ENCODE data around the gene MACROH2A2.
"Not testable (repeated sequence)": the region's sequence is repeated elsewhere in the genome, so short reads cannot be mapped to it uniquely, and the experiment has no call there.

MACROH2A2 gene

DNA sequence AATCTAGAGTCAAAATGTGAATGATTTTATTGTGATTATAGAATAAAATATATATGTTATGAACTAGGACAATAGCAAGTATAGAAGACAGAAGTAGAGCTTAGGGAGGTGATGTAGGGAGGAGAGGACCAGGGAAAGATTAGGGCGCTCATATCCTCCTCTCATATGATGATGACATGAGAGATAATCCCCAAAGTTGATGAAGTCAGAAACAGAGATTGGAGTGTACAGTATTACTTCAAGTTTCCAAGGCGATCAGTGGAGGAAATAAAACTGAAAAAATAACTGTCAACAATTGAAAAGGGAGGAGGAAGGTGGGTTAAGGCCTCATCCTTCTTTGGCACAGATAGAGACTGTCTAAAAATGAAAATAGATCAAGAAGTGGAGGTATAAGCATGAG lies 14.9 kb downstream of the MACROH2A2 start:
- DNase-seq (ENCODE audit: low read depth in 2 of 2) = no peak

DNA sequence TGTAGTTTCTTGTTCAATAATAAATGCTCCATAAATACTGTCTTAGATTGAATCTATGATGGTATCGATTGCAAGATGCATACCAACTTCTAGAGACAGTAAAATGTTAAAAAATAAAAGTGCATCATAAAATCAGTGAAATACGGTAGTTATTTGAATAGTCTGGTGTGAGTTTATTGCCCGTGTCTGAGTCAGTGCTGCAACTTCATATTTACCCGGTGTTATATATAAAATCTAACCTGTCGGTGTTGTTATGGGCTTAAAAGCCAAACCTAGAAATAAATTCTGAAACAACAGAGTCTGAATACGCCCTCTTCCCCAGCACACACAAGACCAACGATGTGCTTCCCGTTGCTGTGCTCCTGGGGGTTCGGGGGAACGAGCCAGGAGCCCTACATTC lies 16.3 kb downstream of the MACROH2A2 start:
- no peak for DNase-seq (ENCODE audit: low read depth in 2 of 2)

DNA sequence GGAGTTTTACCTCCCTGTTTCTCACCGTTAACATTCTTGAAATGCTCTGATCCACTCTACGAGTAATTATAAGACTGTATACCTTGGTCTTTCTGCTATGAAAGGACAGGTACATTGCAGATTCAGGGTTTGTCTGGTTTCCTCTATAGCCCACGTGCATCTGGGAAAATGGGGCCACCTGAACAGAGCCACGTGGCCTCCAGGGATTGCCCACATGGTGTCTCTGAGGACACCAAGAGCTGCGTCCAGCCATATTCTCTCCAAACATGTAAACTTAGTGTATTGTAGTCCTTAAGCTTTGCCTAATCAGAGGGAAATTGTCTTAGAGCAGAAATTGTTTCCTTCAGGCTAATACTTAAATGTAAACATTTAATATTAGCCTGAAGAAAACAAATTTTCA lies 16.7 kb downstream of the MACROH2A2 start:
- DNase-seq (ENCODE audit: low read depth in 2 of 2) = no peak

DNA sequence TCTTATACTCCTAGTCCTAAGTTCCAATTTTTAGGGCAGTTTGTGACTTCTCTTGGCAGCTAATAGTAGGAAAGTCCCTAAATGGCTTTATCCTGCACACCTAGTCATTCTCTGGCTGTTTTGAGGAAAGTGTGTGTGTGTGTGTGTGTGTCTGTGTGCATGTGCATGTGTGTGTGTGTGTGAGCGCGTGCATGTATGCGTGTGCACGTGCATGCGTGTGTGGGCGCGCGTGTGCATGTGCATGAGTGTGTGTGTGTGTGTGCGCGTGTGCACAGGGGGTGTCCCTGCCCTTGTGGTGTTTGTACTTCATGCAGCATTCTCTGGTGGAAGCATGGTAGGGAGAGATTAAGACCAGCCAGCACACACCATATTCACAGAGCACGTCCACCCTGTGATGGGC lies 18.2 kb downstream of the MACROH2A2 start:
- no peak for DNase-seq (ENCODE audit: low read depth in 2 of 2)

DNA sequence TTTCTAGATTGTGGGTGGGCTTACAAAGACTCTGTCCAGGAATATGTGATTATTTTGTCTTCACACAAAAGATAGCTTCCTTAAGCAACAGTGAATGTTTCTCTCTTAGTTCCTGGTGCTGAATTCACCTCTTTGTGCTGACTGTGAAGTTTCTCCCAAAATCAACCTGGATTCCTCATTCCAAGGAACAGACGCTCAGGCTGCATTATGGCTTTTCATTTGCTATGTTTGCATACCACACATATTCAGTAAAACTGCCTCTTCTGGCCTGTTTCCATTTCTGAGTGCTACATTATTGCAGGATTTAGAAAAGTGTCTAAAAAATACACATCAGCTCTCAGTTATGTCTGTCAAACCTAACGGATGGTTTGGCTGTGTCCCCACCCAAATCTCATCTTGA lies 21.5 kb downstream of the MACROH2A2 start:
- DNase-seq (ENCODE audit: low read depth in 2 of 2) = no peak

DNA sequence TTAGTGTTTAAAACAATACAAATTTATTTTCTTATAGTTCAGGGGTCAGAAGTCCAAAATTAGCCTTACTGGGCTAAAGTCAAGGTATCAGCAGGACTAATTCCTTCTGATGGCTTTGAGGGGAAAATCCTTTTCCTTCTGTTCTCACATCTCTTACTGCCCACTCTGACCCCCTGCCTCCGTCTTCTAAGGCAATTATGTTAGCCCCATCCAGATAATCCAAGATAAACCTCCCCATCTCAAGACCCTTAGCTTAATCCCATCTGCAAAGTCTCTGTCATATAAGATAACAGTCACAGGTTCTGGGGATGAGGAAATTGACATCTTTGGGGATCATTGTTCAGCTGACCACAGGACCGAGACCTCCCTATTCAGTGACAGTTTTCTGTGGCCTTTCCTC lies 22.3 kb downstream of the MACROH2A2 start:
- no peak for DNase-seq (ENCODE audit: low read depth in 2 of 2)

DNA sequence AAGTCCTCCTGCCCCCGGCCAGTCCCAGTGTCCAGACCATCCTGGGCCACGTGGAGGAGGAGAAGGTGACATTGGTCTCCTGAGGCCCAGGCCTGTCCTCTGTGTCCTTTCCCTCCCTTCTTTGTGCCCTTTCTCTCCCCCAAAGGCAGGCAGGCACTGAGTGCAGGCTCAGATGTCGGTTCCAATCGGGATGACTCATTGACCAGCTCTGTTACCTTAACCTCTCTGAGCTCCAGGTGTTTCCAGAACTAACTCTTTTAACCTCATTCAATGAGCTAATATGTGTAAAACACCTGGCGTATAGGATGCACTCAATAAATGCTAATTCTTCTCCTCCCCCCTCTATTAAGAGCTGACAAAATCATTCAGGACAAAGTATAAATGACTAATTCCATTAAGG lies 25.7 kb downstream of the MACROH2A2 start:
- DNase-seq (ENCODE audit: low read depth in 2 of 2) = no peak

DNA sequence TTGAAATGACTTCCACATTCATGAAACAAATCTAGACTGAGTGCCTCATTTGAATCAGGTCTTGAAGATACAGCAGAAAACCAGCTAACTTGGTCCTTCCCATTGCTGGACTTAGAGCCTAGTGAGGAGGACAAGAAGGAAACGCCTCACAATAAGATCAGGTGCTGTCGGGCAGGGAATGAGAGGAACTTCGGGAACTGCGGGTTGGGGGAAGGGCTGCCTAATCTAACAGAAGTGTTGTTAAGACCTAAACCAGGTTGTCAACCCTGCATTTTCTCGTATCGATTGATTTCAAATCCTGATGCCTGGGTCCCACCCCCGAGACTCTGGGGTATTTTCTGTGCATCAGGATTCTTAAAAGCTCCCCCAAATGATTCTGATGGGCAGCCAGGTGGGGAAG lies 26.3 kb downstream of the MACROH2A2 start:
- DNase-seq (ENCODE audit: low read depth in 2 of 2) = no peak

DNA sequence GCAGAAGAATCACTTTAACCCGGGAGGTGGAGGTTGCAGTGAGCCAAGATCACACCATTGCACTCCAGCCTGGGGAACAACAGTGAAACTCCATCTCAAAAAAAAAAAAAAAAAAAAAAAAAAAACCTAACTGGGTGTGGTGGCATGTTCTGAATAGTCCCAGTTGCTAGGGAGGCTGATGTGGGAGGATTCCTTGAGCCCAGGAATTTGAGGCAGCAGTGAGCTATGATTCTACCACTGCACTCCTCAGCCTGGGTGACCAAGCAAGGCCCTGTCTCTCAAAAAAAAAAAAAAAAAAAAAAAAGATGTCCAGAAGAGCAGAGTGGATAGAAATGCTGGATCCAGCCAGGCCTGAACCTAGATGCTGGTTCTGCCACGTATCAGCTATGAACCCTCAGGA lies 28.1 kb downstream of the MACROH2A2 start:
- DNase-seq (ENCODE audit: low read depth in 2 of 2) = not testable (repeated sequence)

DNA sequence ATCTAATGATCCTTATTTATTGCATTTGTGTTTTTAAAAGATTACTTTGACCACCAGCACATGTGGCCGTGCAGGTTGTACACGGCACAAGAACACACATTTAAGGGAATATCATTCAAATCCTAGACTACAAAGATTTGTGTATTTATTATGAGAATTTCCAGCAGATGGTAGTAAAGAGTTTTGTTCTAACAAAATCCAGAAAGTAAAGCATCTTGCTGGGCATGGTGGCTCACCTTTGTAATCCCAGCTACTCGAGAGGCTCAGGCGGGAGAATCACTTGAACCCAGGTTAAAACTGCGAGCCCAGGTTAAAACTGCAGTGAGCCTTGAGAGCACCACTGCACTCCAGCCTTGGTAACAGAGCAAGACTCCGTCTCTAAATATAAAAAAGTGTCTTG lies 31.5 kb downstream of the MACROH2A2 start:
- DNase-seq (ENCODE audit: low read depth in 2 of 2) = no peak

DNA sequence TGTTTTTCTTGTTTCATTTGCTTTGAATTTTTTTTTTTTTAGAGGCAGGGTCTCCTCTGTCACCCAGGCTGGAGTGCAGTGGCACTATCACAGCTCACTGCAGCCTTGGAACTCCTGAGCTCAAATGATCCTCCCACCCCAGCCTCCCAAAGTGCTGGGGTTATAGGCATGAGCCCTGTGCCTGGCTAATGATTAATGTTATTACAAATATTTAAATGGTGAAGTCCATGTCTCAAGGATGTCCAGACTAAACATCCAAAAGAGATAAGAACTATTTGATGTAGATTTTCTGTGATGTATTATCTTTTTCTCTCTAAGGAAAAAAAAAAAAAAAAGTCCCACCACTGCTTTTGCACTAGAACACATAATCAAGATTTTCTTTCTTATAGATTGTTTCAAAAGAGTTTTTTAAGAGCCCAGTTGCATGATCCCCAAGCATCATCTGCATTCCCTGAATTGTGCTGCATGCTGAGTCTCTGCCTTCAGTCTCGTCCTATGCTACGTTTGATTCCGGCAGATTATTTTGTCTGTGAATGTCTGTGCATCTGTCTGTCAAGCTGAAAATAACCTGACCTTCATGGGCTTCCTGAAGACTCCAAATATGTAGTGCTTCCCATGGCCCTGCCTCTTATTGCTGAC lies 33.4 kb downstream of the MACROH2A2 start:
- DNase-seq (ENCODE audit: low read depth in 2 of 2) = no peak

DNA sequence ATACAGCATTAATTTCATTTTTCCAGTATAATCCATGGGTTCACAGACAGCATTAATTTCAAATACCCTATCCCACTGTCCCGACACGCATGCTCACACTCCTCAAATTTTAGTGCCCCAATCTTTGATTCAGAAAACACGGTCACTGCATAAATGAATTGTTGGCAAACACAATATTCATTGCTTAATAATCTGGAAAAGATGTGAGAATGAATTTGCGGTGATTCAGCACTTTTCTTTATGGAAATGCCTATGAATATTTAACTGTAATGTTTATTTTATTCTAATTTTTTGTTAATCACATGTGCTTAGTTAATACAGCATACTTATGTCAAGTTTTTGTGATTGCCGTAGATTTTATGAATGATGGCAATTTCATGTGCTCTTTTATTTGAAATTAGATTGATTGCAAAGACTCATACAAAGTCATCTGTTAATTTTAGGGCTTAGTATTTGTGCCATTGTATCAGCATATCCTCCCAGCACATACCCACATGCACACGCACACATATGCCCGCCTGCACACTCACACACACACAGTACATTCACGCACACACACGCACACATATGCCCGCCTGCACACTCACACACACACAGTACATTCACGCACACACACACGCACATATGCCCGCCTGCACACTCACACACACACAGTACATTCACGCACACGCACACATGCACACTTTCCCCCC lies 35.1 kb downstream of the MACROH2A2 start:
- DNase-seq (ENCODE audit: low read depth in 2 of 2) = no peak

DNA sequence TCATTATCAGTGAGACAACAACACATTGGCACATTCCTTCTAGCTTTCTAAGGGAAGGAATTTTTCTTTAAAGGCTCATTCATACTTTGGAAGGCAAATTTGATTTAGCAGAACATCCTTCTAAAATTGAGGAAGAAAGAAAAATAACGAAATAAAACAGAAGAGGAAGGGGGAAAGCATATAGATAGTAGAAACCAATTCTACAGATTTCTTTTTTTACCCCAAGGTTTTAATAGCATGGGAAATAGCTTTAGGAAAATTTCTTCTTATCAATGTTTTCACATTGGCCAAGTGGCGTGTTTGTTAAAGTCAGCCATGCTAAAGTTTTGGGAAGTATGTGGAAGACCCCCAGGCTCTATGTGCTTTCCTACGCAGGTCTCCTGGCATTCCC lies 35.7 kb downstream of the MACROH2A2 start:
- DNase-seq (ENCODE audit: low read depth in 2 of 2) = no peak

DNA sequence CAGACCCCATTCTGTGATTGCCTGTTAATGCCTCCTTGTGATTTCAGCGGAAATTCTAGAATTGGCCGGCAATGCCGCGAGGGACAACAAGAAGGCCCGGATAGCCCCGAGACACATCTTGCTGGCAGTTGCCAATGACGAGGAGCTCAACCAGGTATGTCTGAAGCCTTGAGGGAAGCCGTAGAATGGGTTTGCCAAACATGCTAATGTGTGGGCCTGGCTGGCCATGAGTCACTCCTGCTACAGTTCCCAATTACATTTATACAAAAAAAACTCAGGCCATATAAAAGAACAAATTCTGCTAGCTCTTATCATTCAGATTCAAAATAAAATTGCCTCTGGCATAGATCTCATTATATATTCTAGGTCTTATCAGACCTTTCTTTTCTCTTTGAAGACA lies 37.4 kb downstream of the MACROH2A2 start:
- no peak for DNase-seq (ENCODE audit: low read depth in 2 of 2)

DNA sequence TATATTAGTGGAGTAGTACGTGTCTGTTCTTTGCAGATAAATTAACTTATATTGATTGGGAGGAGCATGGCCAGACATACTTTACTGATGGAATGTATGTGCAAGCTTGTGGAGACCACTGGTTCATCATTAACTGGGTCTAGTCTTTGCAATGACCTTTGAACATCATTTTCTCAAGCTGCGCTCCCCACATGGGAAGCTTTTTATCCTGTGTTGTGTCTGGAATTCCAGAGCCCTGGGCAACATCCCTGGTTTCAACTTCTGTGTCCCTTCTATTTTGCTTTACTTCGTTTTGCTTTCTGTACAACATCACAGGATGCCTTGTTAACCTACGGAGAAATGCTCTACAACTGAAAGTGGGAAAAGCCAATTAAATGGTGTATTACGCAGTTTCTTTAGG lies 38.3 kb downstream of the MACROH2A2 start:
- DNase-seq (ENCODE audit: low read depth in 2 of 2) = no peak

DNA sequence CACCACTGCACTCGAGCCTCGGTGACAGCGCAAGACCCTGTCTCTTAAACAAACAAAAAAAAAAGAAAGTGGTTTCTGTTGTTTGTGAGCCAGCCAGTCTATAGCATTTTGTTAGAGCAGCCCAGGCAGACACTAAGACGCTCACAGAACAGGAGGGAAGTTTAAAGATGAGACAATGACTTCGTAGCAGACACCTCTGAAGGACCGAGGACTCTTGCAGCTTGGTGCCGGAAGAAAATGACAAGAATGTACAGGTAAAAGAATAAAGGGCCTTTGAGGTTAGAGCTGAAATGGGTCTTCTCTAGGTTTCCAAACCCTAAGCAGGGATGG lies 39.7 kb downstream of the MACROH2A2 start:
- no peak for DNase-seq (ENCODE audit: low read depth in 2 of 2)

DNA sequence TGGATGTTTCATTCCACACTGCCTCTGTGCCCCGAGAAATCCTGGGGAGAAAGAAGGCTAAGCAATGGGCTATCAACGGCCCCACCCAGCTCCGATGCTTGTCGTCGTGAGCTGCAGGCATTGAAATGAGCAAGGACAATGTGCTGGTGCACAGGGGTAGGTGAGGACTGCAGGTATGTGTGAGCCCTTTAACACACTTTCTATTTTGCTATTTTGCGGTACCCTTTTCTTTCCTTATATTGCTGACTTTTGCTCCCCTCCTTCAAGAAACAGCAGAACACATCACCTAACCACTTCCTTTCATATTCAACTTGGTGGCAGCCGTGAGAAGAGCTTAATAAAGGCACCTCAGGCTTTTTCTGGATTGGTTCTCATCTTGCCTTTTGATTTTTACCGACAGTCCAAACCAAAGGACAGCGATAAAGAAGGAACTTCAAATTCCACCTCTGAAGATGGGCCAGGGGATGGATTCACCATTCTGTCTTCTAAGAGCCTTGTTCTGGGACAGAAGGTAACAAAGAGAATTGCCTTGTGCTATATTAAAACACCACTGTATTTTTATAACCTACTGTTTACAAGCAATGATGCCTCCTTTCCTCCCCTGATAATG lies 40.8 kb downstream of the MACROH2A2 start:
- peak in 1 of 2 donors; percentile 10 for DNase-seq (ENCODE audit: low read depth in 2 of 2)

DNA sequence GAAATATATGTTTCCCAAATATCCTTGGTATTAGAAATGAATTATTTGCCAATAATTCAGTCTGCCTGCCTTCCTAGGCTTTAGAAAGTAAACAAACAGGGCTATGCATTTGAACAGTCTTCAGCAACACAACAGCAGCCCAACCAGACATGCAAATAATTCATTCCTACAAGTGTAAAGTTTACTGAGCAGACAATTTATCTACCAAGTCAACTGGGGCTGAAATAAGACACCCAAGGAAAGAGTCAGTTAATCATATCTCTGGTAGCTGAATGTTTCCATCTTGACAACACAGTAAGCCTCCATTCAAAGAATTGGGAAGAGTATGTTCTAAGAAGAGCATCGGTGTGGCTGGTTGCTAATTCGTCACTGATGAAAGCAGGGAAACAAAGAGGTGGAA lies 41.6 kb downstream of the MACROH2A2 start:
- DNase-seq (ENCODE audit: low read depth in 2 of 2) = no peak

DNA sequence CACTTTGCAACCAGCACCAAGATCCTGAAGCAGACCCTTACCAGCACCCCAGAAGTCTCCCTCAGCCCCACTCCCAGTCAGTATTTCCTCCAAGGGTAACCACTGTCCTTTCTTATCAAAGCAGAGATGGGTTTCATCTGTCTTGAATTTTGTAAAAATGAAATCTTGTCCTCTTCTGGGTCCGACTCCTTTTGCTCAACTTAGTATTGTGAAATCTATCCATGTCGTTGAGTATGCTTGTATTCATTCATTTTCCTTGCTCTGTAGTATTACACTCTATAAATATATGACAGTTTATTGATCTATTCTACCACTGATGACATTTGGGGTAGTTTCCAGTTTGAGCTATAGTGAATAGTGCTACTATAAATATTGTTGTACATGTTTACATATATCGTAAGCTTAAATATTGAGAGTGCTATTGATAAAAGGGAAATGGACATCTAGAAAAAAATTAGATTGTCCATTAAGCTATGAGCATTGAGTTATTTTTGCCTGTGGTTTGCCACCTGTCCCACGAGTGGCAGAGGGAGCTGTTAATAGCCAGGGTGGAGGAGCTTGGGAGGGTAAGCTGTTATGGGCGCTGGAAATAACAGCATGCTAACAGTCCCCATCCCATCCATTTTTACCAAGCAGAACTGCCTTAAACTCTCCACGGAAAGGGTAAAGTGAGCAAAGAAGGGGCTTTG lies 43.5 kb downstream of the MACROH2A2 start:
- DNase-seq (ENCODE audit: low read depth in 2 of 2) = no peak

DNA sequence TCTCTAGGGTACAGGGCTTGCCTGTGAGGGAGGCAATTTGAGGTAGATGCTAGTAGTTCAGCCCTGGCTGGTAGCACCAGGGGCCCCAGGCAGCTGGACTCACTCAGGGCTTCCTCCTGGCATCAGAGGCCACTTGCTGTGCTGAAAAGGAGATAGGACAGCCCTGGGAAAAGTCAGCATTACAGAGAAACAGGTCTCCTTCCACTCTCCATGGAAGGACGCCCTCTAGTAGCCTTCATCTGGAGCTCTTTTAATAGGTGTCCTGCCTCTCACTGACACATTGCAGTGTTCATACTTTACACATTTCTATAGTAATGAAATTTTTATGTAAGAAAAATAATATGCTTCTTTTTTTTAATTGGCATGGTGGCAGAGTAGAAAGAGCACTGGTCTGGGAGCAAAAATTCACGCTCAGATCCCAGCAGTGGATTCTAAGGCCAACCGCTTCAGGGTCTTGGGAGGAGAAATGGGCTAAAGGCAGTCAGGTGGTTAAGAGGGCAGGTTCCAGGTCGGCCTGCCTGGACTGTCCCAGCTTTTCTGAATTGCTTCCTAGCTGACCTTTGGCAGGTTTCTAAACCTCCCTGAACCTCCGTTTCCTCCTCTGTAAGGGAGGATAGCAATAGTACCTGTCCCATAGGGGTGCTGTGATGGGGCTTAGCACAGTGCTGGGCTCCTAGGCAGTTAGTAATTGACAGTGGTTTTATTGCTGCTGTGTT lies 44.2 kb downstream of the MACROH2A2 start:
- no peak for DNase-seq (ENCODE audit: low read depth in 2 of 2)

DNA sequence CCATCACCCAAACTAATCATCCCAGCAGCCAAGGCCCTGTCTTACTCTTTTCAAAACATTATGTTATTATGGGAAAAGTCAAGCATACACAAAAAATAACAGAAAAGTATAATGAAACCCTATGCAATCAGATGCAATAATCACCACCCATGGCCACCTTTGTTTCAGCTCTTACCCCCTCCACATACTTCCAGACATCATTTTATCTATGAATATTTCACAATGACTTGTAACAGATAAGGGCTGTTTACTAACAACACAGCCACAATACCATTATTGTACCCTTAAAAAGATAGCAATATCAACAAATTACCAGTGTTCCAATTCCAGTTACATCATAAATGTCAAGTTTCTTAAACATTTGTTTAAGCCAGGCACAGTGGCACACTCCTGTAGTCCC lies 44.8 kb downstream of the MACROH2A2 start:
- DNase-seq (ENCODE audit: low read depth in 2 of 2) = no peak

DNA sequence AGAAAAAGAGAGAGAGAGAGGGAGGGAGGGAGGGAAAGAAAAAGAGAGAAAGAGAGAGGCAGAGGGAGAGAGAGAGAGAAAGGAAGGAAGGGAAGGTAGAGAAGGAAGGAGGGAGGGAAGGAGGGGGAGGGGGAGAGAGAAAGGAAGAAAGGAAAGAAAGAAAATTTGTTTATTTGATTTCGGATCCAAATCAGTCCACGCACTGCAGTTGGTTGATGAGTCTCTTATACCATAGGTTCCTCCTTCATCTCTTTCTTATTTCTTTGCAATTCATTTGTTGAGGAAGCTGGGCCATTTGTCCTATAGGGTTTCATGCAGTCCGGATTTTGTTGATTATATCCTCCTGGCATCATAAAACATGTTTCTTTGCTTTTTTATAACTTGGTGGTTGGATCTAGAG lies 45.6 kb downstream of the MACROH2A2 start:
- DNase-seq (ENCODE audit: low read depth in 2 of 2) = no peak
